Right ventricle myocardium inferior (tissue), 1 donor: ENCODE data around the gene ANKRD24. TPM values are rescaled to one million over a fixed set of nuclear protein-coding genes. Genes with fewer than 3 reads are reported as not detected.
"Not testable (repeated sequence)": the region's sequence is repeated elsewhere in the genome, so short reads cannot be mapped to it uniquely, and the experiment has no call there.

Experiments used
- ATAC-seq: fragments of 200-7000 bp; cut with Tn5 transposase; one replicate; pipeline ENCODE4 v1.9.1; 2020; ENCODE audit warnings: mild to moderate bottlenecking, moderate library complexity
- DNase-seq: peaks from one replicate; pipeline ENCODE4 v3.0.0; 2021; ENCODE audit errors: missing footprints
- intact Hi-C: fragments of 100-400 bp; cut with DNase I; formaldehyde crosslinking; loops from one replicate; pipeline ENCODE4 v1.11.0; 2022
- total RNA-seq: library from RNA; stranded (reverse); fragmentation: NEBNext Ultra II Directional; extraction: Animal tissue kit (Norgen Biotek cat#: 25700); gene quantifications from one replicate; pipeline ENCODE4 v1.2.1, GENCODE V29; 2021
- donor health status: DM: no; HTN: yes; CAD: no; lungs with severe emphysema.

Gene ANKRD24
- total RNA-seq, 1 donor from 2014 or later: 0.19 TPM

DNA sequence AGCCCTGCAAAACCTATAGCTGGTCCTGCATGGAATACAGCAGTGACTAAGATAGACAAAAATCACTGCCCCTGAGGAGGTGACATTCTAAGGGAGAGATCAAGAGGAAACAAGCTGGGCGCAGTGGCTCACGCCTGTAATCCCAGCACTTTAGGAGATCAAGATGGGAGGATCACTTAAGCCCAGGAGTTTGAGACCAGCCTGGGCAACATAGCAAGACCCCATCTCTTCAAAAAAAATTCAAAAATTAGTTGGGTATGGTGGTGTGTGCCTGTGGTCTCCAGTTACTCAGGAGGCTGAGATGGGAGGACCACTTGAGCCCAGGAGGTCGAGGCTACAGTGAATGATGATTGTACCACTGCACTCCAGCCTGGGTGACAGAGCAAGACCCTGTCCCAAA is 10.0 kb downstream of the ANKRD24 start:
- intact Hi-C loops, DNase-seq: not testable (repeated sequence)

DNA sequence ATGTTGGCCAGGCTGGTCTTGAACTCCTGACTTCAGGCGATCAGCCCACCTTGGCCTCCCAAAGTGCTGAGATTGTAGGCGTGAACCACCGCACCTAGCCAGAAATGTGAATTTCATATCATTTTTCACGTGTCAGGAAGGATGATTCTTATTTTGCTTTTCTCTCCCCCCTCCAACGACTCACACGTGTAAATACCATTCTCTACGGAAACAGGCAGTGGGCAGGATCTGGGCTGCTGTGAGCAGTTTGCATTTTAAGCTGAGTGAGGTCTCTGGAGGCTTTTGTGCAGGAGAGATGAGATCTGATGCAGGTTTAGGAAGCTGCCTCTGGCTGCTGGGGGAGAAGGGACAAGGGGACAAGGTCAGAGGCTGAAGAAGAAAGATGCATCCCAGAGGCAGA is 11.9 kb downstream of the ANKRD24 start:
- DNase-seq: no peak

More for the DNA sequence above, 10.0 kb downstream of the ANKRD24 start:
- not testable (repeated sequence) for ATAC-seq

DNA sequence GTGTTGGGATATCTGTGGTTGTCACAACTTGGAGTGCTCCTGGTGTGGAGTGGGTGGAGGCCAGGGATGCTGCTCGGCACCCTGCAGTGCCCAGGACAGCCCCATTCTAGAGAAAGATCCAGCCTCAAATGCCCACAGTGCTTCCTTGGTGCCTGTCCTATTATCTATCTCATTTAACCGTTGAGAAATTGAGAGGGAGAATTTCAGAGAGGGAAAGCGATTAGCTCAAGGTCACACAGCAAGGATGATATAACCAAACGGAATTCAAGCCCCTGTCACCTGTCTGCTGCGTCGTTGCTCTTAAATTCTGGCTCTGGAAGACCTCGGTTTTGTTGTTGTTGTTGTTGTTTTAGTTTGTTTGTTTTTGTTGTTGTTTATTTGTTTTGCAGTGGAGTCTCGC is 13.5 kb downstream of the ANKRD24 start:
- DNase-seq (no peak), ATAC-seq (no peak)
- intact Hi-C loops: no loop called here

More for the DNA sequence above, 11.9 kb downstream of the ANKRD24 start:
- no peak for ATAC-seq
- intact Hi-C loops: no loop called here

DNA sequence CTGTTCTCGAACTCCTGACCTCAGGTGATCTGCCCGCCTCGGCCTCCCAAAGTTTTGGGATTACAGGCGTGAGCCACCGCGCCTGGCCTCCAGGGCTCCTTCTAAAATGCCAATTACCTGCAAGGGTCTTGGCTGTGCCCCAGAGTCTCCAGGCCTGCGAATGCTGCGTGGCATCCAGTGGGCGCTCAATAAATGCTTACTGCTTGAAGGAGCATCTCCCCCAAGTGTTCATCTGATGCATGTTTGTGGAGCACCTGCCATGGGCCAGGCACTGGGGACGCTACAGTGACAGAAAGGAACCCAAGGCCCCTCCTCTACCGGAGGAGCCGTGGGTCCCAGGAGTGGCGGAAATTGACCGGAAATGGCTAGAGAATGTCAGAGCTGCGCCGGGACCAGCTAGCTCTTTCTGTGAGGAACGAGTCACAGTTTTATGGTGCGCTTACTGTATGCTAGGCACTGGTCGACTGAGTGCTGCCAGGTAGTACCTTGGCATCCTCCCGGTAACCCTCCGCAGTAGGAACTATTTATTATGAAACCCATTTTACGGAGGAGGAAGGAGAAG is 14.2 kb downstream of the ANKRD24 start:
- no peak for ATAC-seq
- intact Hi-C loops: no loop called here
- peak; percentile 27 for DNase-seq

DNA sequence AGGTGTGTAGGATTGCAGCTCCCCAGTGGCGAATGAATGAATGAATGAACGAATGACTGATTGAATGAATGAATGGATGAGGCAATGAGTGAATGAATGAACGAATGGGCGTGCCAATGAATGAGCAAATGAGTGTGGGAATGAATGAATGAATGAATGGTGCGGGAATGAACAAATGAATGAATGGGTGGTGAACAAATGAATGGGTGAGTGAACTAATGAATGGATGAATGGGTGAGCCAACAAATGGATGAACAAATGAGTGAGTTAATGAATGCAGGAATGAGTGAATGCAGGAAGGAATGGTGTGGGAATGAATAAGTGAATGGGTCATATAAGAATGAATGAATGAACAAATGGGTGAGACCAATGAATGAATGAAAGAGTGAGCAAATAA is 14.7 kb downstream of the ANKRD24 start:
- DNase-seq (no peak), ATAC-seq (no peak)
- intact Hi-C loops: no loop called here

DNA sequence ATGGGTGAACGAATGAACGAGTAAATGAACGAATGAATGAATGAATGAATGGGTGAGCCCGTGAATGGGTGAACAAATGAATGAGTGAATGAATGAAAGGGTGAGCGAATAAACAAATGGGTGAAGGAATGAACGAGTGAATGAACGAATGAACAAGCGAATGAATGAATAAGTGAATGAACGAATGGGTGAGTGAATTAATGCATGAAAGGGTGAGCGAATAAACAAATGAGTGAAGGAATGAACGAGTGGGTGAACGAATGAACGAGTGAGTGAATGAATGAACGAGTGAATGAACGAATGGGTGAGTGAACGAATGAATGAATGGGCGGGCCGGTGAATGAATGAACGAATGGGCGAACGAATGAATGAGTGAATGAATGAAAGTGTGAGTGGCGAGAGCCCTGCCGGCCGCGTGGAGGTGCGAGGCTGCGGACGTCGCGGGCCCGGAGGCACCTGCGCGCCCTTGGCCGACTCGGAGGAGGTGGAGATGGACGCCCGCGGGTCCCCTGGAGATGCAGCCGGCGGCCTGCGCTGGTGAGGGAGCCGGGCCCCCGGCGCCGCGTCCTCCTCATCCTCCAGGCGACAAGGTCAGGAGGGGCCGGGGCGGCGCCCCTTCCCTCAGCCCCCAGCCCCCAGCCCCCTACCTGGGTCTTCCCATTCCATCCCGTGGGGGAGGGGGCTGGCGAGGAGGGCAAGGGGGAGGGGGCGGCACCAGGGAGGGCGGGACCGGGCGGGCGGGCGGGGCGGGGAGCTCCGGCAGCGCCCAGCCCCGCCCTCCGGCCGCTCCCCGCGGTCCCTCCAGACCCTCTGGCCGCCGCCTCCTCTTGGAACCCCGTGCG is 15.4 kb downstream of the ANKRD24 start:
- intact Hi-C loops: no loop called here
- DNase-seq (no peak), ATAC-seq (no peak)

DNA sequence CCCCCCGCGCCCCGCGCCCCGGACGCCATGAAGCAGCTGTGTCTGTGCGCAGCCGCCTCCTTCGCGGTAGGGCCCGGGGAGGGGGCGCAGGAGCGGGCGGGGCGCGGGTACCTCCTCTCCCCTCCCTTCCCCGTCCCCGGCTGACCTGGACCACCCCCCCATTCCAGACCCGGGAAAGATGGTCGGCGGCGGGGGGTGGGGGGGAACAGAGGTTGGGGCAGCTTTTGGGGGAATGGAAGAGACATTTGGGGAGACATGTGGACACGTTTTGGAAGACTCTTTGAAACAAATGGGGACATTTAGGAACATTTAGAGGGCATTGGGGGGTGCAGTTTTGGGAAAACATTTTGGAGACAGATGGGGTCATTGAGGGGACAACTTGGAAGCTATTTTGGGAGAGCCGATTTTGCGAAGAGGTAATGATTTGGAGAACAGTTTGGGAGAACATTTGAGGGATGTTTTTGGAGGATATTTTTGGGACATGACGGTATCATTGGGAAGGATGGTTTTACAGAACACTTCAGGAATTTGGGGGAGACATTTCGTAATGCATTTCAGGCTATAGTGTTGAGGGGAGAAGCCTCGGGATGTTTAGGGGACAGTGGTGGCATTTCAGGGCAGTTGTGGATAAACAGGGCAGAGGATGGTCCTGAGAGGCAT is 16.1 kb downstream of the ANKRD24 start:
- DNase-seq (no peak), ATAC-seq (no peak)
- intact Hi-C loops: no loop called here

DNA sequence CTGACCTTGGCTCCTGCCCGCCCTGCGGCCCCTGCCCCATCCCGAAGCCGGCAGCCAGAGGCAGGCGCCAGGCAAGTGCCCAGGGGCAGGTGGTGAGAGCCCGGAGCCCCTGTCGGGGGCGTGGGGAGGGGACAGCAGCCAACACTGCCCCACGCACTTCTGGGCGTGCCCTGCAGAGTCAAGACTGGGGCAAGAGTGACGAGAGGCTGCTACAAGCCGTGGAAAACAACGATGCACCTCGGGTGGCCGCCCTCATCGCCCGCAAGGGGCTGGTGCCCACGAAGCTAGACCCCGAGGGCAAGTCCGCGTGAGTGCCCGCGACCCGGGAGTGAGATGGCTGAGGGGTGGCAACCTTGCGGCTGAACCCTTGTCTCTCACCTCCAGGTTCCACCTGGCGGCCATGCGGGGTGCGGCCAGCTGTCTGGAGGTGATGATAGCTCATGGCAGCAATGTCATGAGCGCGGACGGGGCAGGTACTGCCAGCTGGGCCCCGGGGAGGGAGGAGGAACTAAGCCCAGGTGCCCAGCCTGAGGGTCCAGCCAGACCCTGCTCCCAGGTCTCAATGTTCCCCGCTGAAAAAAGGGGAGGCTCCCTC is 17.3 kb downstream of the ANKRD24 start:
- intact Hi-C loops: no loop called here
- ATAC-seq (no peak), DNase-seq (no peak)

DNA sequence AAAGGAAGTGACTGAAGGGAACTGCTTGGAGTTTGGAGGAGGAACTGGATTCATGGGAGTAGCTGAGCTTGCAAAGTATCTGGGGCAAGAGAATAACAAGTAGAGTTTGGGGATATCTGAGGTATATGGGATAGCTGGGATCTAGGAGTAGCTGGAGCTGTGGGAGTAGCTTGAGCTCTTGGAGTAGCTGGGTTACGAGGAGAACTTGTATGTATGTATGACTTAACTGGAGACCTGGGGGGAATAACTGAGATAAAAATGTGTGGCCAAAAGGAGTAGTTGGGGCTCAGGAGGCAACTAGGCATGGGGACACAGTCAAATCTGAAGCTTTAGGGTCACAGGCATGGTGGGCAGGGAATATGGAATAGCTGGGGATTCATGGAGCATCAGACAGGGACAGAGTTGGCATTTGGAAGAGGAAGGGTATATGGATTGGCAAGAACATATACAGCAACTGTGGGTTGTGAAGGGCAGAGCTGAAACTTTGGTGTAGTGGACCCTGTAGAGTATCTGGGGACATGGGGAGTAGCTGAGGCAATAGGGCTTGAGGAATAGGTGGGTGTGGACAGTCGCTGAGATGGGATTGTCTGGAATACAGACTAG is 18.6 kb downstream of the ANKRD24 start:
- intact Hi-C loops: no loop called here
- ATAC-seq (no peak), DNase-seq (no peak)

DNA sequence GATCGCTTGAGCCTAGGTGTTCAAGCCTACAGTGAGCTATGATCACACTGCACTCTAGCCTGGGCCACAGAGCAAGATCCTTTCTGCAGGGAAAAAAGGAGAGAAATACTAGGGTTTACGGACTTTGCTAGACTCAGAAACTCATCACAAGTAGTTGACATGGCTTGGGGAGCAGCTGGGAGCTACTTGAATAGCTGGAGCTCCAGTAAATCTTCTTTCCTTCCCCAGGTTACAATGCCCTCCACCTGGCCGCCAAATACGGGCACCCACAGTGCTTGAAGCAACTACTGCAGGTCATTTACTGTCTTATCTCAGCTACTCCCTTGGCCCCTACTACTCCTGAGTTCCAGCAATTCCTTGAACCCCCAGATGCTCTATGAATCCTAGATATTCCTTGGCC is 19.3 kb downstream of the ANKRD24 start:
- DNase-seq (no peak), ATAC-seq (no peak)
- intact Hi-C loops: no loop called here

DNA sequence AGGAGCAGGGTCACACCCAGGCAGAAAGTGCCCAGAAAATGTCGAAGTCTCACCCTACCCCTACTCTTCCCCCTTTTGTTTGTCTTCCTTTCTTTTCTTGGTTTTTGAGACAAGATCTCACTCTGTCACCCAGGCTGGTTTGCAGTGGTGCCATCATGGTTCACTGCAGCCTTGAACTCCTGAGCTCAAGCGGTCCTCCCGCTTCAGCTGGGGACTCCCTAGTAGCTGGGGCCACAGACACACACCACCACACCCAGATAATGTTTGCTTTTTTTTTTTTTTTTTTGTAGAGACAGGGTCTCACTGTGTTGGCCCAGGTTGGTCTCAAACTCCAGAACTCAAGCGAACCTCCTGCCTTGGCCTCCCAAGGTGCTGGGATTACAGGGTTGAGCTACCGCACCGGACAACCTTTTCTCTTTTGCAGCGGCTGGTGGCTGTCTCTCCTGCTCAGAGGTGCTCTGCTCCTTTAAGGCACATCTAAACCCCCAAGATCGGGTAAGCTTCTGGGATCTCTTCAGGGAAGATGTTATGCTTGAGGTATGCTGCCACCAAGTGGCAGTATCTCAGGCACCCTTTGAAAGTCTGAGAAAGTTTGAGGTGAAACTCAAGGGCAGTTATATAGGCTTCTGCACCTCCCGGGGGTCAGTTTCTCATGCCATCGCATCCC is 24.5 kb downstream of the ANKRD24 start:
- no peak for ATAC-seq
- no peak for DNase-seq
- intact Hi-C loops: no loop called here

DNA sequence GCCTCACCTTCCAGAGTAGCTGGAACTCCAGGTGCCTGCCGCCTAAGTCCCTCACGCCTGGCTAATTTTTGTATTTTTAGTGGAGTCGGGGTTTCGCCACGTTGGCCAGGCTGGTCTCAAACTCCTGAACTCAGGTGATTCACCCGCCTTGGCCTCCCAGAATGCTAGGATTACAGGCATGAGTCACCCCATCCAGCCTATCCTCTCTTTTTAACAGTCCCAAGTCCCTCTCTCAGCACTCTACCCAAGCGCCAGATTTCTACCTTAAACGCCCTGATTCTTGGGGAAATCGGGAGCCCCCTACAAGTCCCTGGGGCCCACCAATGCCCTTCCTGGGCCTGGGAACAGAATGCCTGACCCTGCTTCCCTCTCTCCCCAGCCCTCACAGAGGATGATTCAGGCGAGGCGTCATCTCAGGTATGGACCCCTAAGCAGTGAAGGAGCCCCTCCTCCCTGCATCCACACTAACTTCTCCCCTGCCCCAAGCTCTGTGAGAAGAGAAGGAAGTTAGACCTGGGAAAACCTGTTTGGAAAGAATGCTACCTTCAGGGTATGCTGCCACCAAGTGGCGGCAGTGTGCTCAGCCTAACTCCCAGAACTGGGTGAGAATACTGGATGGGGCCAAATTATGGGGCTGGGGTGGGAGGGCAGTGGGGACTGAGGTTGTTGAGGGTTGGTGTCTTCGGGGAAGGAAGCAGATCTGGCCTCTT is 26.1 kb downstream of the ANKRD24 start:
- no peak for DNase-seq
- no peak for ATAC-seq
- intact Hi-C loops: no loop called here

DNA sequence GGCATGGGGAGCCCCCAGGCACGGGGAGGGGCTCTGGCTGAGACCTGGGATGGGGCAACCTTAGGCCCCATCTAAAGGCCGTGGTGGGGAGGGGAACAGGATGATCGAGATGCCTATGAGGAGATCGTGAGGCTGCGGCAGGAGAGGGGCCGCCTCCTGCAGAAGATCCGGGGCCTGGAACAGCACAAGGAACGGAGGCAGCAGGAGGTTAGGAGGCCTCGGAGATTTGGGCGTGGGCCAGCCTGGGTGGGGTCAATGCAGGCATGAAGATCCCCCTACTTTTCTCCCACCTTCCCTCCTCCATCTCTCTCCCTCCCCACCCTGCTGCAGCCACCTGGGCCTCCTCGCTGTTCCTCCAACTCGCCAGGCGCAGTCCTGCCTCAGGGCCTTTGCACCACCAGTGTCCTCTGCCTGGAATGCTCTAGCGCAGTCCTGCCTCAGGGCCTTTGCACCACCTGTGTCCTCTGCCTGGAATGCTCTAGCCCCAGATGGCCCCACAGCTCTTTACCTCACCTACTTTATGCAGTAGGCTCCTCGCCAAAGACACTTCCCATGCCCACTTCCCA is 27.8 kb downstream of the ANKRD24 start:
- no peak for DNase-seq
- no peak for ATAC-seq
- intact Hi-C loops: no loop called here

DNA sequence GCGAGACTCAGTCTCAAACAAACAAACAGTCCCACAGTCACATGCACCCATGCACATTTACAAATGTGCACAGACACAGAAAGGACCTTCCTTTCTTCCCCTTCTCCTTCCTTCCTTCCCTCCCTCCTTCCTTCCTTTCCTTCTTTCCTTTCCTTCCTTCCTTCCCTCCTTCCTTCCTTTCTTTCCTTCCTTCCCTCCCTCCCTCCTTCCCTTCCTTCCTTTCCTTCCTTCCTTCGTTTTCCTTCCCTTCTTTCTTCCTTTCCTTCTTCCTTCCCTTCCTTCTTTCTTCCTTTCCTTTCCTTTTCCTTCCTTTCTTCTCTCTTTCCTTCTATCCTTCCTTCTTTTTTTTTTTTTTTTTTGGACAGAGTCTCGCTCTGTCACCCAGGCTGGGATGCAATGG is 30.6 kb downstream of the ANKRD24 start:
- ATAC-seq: no peak
- intact Hi-C loops: no loop called here
- no peak for DNase-seq

DNA sequence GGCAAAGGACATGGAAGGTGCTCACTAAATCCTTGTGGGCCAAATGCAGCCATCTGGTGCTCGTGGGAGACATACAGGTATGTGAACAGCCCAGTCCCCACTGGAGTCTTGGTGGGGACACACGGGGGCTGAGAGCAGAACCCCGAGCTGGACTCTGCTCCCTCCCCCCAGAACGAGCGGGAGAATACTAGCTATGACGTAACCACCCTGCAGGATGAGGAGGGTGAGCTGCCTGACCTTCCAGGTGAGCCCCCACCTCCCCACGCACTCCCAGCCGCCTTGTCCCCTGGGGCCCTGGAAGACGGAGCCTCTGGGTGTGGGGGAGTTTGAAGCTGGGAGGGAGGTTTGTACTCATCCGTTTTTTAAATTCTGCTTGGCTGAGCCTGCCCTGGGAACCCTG is 33.3 kb downstream of the ANKRD24 start:
- intact Hi-C loops: no loop called here
- DNase-seq: no peak
- ATAC-seq: no peak

DNA sequence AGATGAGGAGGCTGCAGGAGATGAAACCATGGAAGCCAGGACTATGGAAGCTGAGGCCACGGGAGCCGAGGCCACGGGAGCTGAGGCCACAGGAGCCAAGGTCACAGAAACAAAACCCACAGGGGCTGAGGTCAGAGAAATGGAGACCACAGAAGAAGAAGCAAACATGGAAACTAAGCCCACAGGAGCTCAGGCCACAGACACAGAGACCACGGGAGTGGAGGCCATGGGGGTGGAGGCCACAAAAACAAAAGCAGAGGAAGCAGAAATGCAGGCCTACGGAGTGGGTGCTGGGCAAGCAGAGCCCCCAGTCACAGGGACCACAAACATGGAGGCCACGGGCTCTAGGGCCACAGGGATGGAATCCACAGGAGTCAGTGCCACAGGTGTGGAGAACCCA is 34.4 kb downstream of the ANKRD24 start:
- ATAC-seq (no peak), DNase-seq (no peak)
- intact Hi-C loops: no loop called here

DNA sequence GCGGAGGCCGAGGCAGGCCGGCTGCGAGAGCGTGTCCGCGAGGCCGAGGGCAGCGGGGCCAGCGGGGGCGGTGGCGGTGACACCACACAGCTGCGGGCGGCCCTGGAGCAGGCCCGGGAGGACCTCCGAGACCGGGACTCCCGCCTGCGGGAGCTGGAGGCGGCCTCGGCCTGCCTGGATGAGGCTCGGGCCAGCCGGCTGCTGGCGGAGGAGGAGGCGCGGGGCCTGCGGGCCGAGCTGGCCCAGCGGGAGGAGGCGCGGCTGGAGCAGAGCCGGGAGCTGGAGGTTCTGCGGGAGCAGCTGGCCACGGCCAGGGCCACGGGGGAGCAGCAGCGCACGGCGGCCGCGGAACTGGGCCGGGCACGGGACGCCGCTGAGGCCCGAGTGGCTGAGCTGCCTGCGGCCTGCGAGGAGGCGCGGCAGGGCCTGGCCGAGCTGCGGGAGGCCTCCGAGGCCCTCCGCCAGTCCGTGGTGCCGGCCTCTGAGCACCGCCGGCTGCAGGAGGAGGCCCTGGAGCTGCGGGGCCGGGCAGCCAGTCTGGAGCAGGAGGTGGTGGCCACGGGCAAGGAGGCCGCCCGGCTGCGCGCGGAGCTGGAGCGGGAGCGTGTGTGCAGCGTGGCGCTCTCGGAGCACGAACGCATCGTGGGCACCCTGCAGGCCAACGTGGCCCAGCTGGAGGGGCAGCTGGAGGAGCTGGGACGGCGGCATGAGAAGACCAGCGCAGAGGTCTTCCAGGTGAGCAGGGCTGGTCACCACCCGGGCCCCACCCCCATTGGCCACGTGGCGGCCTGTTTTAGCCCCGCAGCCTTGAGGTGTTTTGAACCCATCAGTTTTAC is 35.2 kb downstream of the ANKRD24 start:
- no peak for ATAC-seq
- intact Hi-C loops: no loop called here
- DNase-seq: no peak
